HUES6 (cell line): ENCODE results near the gene WDR55.
"Not testable (repeated sequence)": the region's sequence is repeated elsewhere in the genome, so short reads cannot be mapped to it uniquely, and the experiment has no call there.

Source experiments
- H3K27ac ChIP-seq: 2 replicates; pipeline ENCODE4 v1.7.0; 2013; ENCODE audit warnings: low read depth, mild to moderate bottlenecking, low read length, inconsistent platforms
- H3K27me3 ChIP-seq: 2 replicates; pipeline ENCODE4 v1.6.1; 2013; ENCODE audit warnings: low read length; ENCODE audit not compliant: control insufficient read depth, insufficient read depth
- H3K36me3 ChIP-seq: 2 replicates; pipeline ENCODE4 v1.6.1; 2013; ENCODE audit warnings: low read length; ENCODE audit not compliant: control insufficient read depth, insufficient read depth
- H3K4me1 ChIP-seq: 2 replicates; pipeline ENCODE4 v1.6.1; 2013; ENCODE audit warnings: low read length; ENCODE audit not compliant: control insufficient read depth, insufficient read depth
- H3K4me3 ChIP-seq: 2 replicates; pipeline ENCODE4 v1.5.1; 2013; ENCODE audit warnings: low read depth, low read length
- H3K9ac ChIP-seq: one replicate; pipeline ENCODE4 v1.6.1; 2013; ENCODE audit warnings: mild to moderate bottlenecking, low read length
- H3K9me3 ChIP-seq: 2 replicates; pipeline ENCODE4 v1.6.1; 2013; ENCODE audit warnings: low read depth, low read length; ENCODE audit not compliant: control insufficient read depth, insufficient read depth

Gene WDR55

GRCh38 chr5:140713562-140714094 lies 48.9 kb downstream of the WDR55 start:
- Histone ChIP-seq H3K4me1 (no peaks in the 10 kb centered on the region), H3K4me3 (no peak overlapping the region), H3K9ac (no peak overlapping the region), H3K36me3 (no peaks in the 10 kb centered on the region), H3K27me3 (no peaks in the 10 kb centered on the region), H3K27ac (no peak overlapping the region), H3K9me3 (no peaks in the 10 kb centered on the region)

GRCh38 chr5:140716238-140716637 lies 51.5 kb downstream of the WDR55 start:
- H3K9ac ChIP-seq, H3K36me3 ChIP-seq, H3K4me1 ChIP-seq, H3K27ac ChIP-seq, H3K9me3 ChIP-seq, H3K4me3 ChIP-seq, H3K27me3 ChIP-seq: not testable (repeated sequence)

GRCh38 chr5:140718266-140718592 lies 53.5 kb downstream of the WDR55 start:
- no peak overlapping the region for H3K9ac ChIP-seq
- H3K27ac ChIP-seq = no peak overlapping the region
- H3K27me3 ChIP-seq = no peaks in the 10 kb centered on the region
- H3K4me1 ChIP-seq = no peaks in the 10 kb centered on the region
- no peak overlapping the region for H3K4me3 ChIP-seq
- no peaks in the 10 kb centered on the region for H3K9me3 ChIP-seq
- no peaks in the 10 kb centered on the region for H3K36me3 ChIP-seq

- H3K9me3 ChIP-seq, H3K4me3 ChIP-seq, H3K9ac ChIP-seq, H3K4me1 ChIP-seq, H3K36me3 ChIP-seq, H3K27me3 ChIP-seq, H3K27ac ChIP-seq: not testable (repeated sequence)
Measured at GRCh38 chr5:140720738-140721137, 56.0 kb downstream of the WDR55 start.

GRCh38 chr5:140721395-140721794 lies 56.7 kb downstream of the WDR55 start:
- not testable (repeated sequence) for H3K36me3 ChIP-seq, H3K9me3 ChIP-seq, H3K9ac ChIP-seq, H3K4me1 ChIP-seq, H3K27ac ChIP-seq, H3K4me3 ChIP-seq, H3K27me3 ChIP-seq
